ENCODE data around the gene PDE9A. TPM values are rescaled to one million over a fixed set of nuclear protein-coding genes. Genes with fewer than 3 reads are reported as not detected.
"Not testable (repeated sequence)": the region's sequence is repeated elsewhere in the genome, so short reads cannot be mapped to it uniquely, and the experiment has no call there.

Gene PDE9A
- total RNA-seq, 1 donor from 2014 or later, result 58.7 TPM

- Mint-ChIP-seq H3K36me3 (ENCODE audit: unreplicated experiment) (no peaks in the 10 kb centered on the region), H3K4me3 (ENCODE audit: unreplicated experiment) (no peak overlapping the region), H3K9me3 (ENCODE audit: unreplicated experiment) (peaks cover 5% of the 10 kb centered on the region), H3K27me3 (ENCODE audit: unreplicated experiment) (no peaks in the 10 kb centered on the region), H3K4me1 (ENCODE audit: low read depth, unreplicated experiment) (peaks cover 3% of the 10 kb centered on the region), H3K27ac (ENCODE audit: unreplicated experiment) (no peak overlapping the region)
- no peak for TF ChIP-seq CTCF (IDR thresholded peaks at IDR 0.05; ENCODE audit: partially characterized antibody, unreplicated experiment)
- DNase-seq, result no peak
Measured at GRCh38 chr21:42623694-42624093, 29.7 kb upstream of the PDE9A start.

- Mint-ChIP-seq H3K27me3 (ENCODE audit: unreplicated experiment) (no peaks in the 10 kb centered on the region), H3K4me3 (ENCODE audit: unreplicated experiment) (no peak overlapping the region), H3K36me3 (ENCODE audit: unreplicated experiment) (no peaks in the 10 kb centered on the region), H3K9me3 (ENCODE audit: unreplicated experiment) (peaks cover 5% of the 10 kb centered on the region), H3K27ac (ENCODE audit: unreplicated experiment) (no peak overlapping the region), H3K4me1 (ENCODE audit: low read depth, unreplicated experiment) (peaks cover 3% of the 10 kb centered on the region)
- no peak for TF ChIP-seq CTCF (IDR thresholded peaks at IDR 0.05; ENCODE audit: partially characterized antibody, unreplicated experiment)
- DNase-seq, result no peak
Measured at GRCh38 chr21:42624095-42624790, 29.2 kb upstream of the PDE9A start.

- H3K36me3 Mint-ChIP-seq (ENCODE audit: unreplicated experiment), result no peaks in the 10 kb centered on the region
- no peak overlapping the region for H3K4me3 Mint-ChIP-seq (ENCODE audit: unreplicated experiment)
- H3K27me3 Mint-ChIP-seq (ENCODE audit: unreplicated experiment), result no peaks in the 10 kb centered on the region
- peaks cover 5% of the 10 kb centered on the region for H3K9me3 Mint-ChIP-seq (ENCODE audit: unreplicated experiment)
- no peak for TF ChIP-seq CTCF (IDR thresholded peaks at IDR 0.05; ENCODE audit: partially characterized antibody, unreplicated experiment)
- H3K27ac Mint-ChIP-seq (ENCODE audit: unreplicated experiment), result no peak overlapping the region
- DNase-seq, result no peak
- H3K4me1 Mint-ChIP-seq (ENCODE audit: low read depth, unreplicated experiment), result peaks cover 3% of the 10 kb centered on the region
Measured at GRCh38 chr21:42624936-42625335, 28.5 kb upstream of the PDE9A start.

- Mint-ChIP-seq H3K4me1 (ENCODE audit: low read depth, unreplicated experiment) (peaks cover 3% of the 10 kb centered on the region), H3K27ac (ENCODE audit: unreplicated experiment) (no peak overlapping the region), H3K4me3 (ENCODE audit: unreplicated experiment) (no peak overlapping the region), H3K27me3 (ENCODE audit: unreplicated experiment) (no peaks in the 10 kb centered on the region), H3K9me3 (ENCODE audit: unreplicated experiment) (peaks cover 5% of the 10 kb centered on the region), H3K36me3 (ENCODE audit: unreplicated experiment) (no peaks in the 10 kb centered on the region)
- no peak for DNase-seq
- no peak for TF ChIP-seq CTCF (IDR thresholded peaks at IDR 0.05; ENCODE audit: partially characterized antibody, unreplicated experiment)
Measured at GRCh38 chr21:42626171-42626570, 27.2 kb upstream of the PDE9A start.

GRCh38 chr21:42627527-42628289, 25.7 kb upstream of the PDE9A start:
- Mint-ChIP-seq H3K9me3 (ENCODE audit: unreplicated experiment) (peaks cover 3% of the 10 kb centered on the region), H3K27me3 (ENCODE audit: unreplicated experiment) (no peaks in the 10 kb centered on the region), H3K36me3 (ENCODE audit: unreplicated experiment) (no peaks in the 10 kb centered on the region), H3K4me3 (ENCODE audit: unreplicated experiment) (no peak overlapping the region), H3K27ac (ENCODE audit: unreplicated experiment) (no peak overlapping the region), H3K4me1 (ENCODE audit: low read depth, unreplicated experiment) (no peaks in the 10 kb centered on the region)
- no peak for DNase-seq
- no peak for TF ChIP-seq CTCF (IDR thresholded peaks at IDR 0.05; ENCODE audit: partially characterized antibody, unreplicated experiment)

- not testable (repeated sequence) for H3K4me3 Mint-ChIP-seq (ENCODE audit: unreplicated experiment); H3K9me3 Mint-ChIP-seq (ENCODE audit: unreplicated experiment)
Measured at GRCh38 chr21:42628466-42629061, 24.9 kb upstream of the PDE9A start.

More at GRCh38 chr21:42628466-42629061, 24.9 kb upstream of the PDE9A start:
- H3K4me1 Mint-ChIP-seq (ENCODE audit: low read depth, unreplicated experiment); H3K36me3 Mint-ChIP-seq (ENCODE audit: unreplicated experiment); H3K27ac Mint-ChIP-seq (ENCODE audit: unreplicated experiment); H3K27me3 Mint-ChIP-seq (ENCODE audit: unreplicated experiment); DNase-seq: not testable (repeated sequence)

Data from glutamatergic neuron (in vitro differentiated cells).